Measurements from ENCODE around the gene JARID2. TPM values are rescaled to one million over a fixed set of nuclear protein-coding genes. Genes with fewer than 3 reads are reported as not detected.

The JARID2 gene
- total and polyA plus RNA-seq, 2 of the 8 experiments (the other 6 are each of a cell fraction or from before 2014, with no cell fraction given), result 60.1 to 239 TPM

DNA sequence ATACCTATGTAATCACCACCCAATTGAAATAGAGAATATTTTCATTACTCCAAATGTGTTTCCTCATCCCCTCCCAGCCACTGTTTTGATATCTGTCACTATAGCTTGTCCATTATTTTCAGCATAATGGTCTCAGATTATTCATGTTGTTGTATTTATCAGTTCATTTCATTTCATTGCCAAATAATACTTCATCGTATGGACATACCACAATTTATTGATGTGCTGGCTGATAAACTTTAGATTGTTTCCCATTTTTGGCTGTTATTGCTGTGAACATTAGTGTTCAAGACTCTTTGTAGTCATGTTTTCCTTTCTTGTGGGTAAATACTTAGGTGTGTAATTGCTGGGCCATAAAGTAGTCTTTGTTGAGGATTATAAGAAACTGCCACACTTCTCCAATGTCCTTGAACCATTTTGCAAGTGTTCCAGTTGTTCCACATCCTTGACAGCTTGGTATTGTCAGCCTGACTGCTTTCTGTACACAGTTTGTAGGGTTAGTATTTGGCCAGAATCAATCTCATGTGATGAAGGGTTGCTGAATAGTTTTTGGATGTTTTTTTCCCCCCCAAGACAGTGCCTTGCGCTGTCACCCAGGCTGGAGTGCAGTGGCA lies 44.3 kb downstream of the JARID2 start:
- Histone ChIP-seq H3K4me2 (ENCODE audit: insufficient read depth in 1 of 2, low read depth in 2 of 2, low read length in 2 of 2) (no peak overlapping the region; a peak in 1 of 4 replicates), H3K23ac (ENCODE audit: insufficient read length) (no peak overlapping the region), H2BK20ac (ENCODE audit: low read length) (no peak overlapping the region), H2AK5ac (ENCODE audit: low read depth, low read length) (no peak overlapping the region), H2BK12ac (ENCODE audit: low read depth, low read length) (no peak overlapping the region), H4K5ac (ENCODE audit: insufficient read length, low read depth, low read length) (no peak overlapping the region), H3K4me1 (replicated peaks in 1 of 4; ENCODE audit: control insufficient read depth in 3 of 4, insufficient read depth in 4 of 4, low read length in 3 of 4) (peaks cover 4 to 22% (median 9%) of the 10 kb centered on the region in 4 experiments), H3K9me3 (ENCODE audit: insufficient read depth in 2 of 2, low read depth in 1 of 2, low read length in 1 of 2) (no peaks in the 10 kb centered on the region), H3K18ac (ENCODE audit: extremely low read depth, low read length) (no peak overlapping the region), H3K23me2 (ENCODE audit: low read depth, low read length) (peaks cover 4% of the 10 kb centered on the region), H2BK5ac (ENCODE audit: low read depth, low read length) (no peak overlapping the region), H3K27ac (ENCODE audit: low read depth, low read length) (no peak overlapping the region), H3K4me3 (ENCODE audit: extremely low read depth in 1 of 4, insufficient read depth in 2 of 4, low read depth in 3 of 4, low read length in 4 of 4) (no peak overlapping the region), H4K8ac (ENCODE audit: extremely low read depth, insufficient read depth, low read length) (no peak overlapping the region), H2BK15ac (ENCODE audit: low read length) (no peak overlapping the region), H3K56ac (replicated peaks; ENCODE audit: insufficient read length, low read depth, low read length) (no peak overlapping the region), H3K79me2 (ENCODE audit: control insufficient read depth in 1 of 2, insufficient read depth in 2 of 2, low read length in 2 of 2) (peaks cover 81 to 99% of the 10 kb centered on the region in 2 experiments), H3K79me1 (ENCODE audit: low read depth, low read length) (peaks cover 6% of the 10 kb centered on the region), H2BK120ac (replicated peaks; ENCODE audit: low read depth, low read length) (no peak overlapping the region), H3K9ac (replicated peaks in 1 of 4; ENCODE audit: extremely low read depth in 1 of 4, low read depth in 3 of 4, low read length in 3 of 4) (no peak overlapping the region), H4K20me1 (replicated peaks in 1 of 2; ENCODE audit: control insufficient read depth in 1 of 2, insufficient read depth in 2 of 2, low read length in 2 of 2) (peaks cover 57 to 66% of the 10 kb centered on the region in 2 experiments), H3K36me3 (ENCODE audit: control insufficient read depth in 2 of 4, insufficient read depth in 4 of 4, low read length in 3 of 4) (peaks cover 0 to 11% (median 0%) of the 10 kb centered on the region in 4 experiments; a peak in 2 of 8 replicates), H3K27me3 (replicated peaks in 1 of 4; ENCODE audit: control insufficient read depth in 3 of 4, extremely low read depth in 1 of 4, insufficient read depth in 3 of 4, low read length in 3 of 4) (no peaks in the 10 kb centered on the region), H3K4ac (replicated peaks; ENCODE audit: insufficient read length, low read depth, low read length) (no peak overlapping the region), H4K91ac (replicated peaks; ENCODE audit: insufficient read length, low read length) (no peak overlapping the region), H2AFZ (ENCODE audit: low read length) (no peak overlapping the region), H3K14ac (ENCODE audit: insufficient read length) (no peak overlapping the region)
- WGBS, 2 experiments (ENCODE audit: extremely low coverage in 1 of 2, insufficient coverage in 1 of 2, insufficient read length in 1 of 2, insufficient replicate concordance in 2 of 2, low coverage in 1 of 2, low lambda C conversion rate in 2 of 2, missing lambda C conversion rate in 1 of 2), result 94% methylated on average over 2 of the region's 2 CpGs; no CpG with 5 or more reads in 1 of the 2 experiments
- TF ChIP-seq EGR1 (IDR thresholded peaks at IDR 0.05; ENCODE audit: borderline replicate concordance, low read depth, low read length), result no peak
- TF ChIP-seq, protein P1, sequence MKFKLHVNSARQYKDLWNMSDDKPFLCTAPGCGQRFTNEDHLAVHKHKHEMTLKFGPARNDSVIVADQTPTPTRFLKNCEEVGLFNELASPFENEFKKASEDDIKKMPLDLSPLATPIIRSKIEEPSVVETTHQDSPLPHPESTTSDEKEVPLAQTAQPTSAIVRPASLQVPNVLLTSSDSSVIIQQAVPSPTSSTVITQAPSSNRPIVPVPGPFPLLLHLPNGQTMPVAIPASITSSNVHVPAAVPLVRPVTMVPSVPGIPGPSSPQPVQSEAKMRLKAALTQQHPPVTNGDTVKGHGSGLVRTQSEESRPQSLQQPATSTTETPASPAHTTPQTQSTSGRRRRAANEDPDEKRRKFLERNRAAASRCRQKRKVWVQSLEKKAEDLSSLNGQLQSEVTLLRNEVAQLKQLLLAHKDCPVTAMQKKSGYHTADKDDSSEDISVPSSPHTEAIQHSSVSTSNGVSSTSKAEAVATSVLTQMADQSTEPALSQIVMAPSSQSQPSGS (IDR thresholded peaks at IDR 0.05; ENCODE audit: low read length), result no peak
- TF ChIP-seq GABPA (IDR thresholded peaks at IDR 0.05; ENCODE audit: borderline replicate concordance, insufficient read depth, low read length), result no peak
- no peak for TF ChIP-seq RXRA (IDR thresholded peaks at IDR 0.05; ENCODE audit: insufficient read depth, low read depth, low read length)
- no peak for TF ChIP-seq CREB1 (IDR thresholded peaks at IDR 0.05)
- no peak for TF ChIP-seq POLR2AphosphoS5 (IDR thresholded peaks at IDR 0.05; ENCODE audit: low read depth, low read length)
- TF ChIP-seq NRF1 (IDR thresholded peaks at IDR 0.05; ENCODE audit: low read depth, low read length), result no peak
- TF ChIP-seq KDM4A (IDR thresholded peaks at IDR 0.05; ENCODE audit: low read depth, low read length, severe bottlenecking), result no peak
- no peak for TF ChIP-seq POU5F1 (IDR thresholded peaks at IDR 0.05; ENCODE audit: low read depth, low read length)
- no peak for TF ChIP-seq YY1 (IDR thresholded peaks at IDR 0.05; ENCODE audit: low read depth, low read length)
- TF ChIP-seq TCF12 (IDR thresholded peaks at IDR 0.05; ENCODE audit: low read depth, low read length), result no peak
- CTCF ChIA-PET (ENCODE audit: partially characterized antibody), result interaction anchor here (0.8 to 1.8 kb wide), 6 partner anchors 29 to 153 kb away, joined by 3 to 4 read pairs (median 3); no protein-coding TSS in a partner anchor
- DNase-seq (ENCODE audit: low read depth in 1 of 2, low spot score in 2 of 2) (no peak), FAIRE-seq (no peak)
- POLR2A ChIA-PET (ENCODE audit: partially characterized antibody), result interaction anchor here (0.6 to 1.0 kb wide), 3 partner anchors 22 to 644 kb away, joined by 3 read pairs; no protein-coding TSS in a partner anchor
